HG03558 (cell line): ENCODE measurements around the gene CEP95.

Experiments
- ATAC-seq: cut with Tn5 transposase; IDR thresholded peaks from one replicate; pipeline ENCODE4 v1.9.1; 2021; ENCODE audit warnings: moderate number of reproducible peaks; ENCODE audit not compliant: unreplicated experiment; ENCODE audit errors: extremely low read depth

The CEP95 gene

GRCh38 chr17:64507413-64507782 lies 621 bp downstream of the CEP95 start:
- ATAC-seq, result peak; percentile 11

GRCh38 chr17:64508683-64509082 lies 1.9 kb downstream of the CEP95 start:
- ATAC-seq, result no peak

- ATAC-seq, result no peak
Measured at GRCh38 chr17:64509179-64509578, 2.4 kb downstream of the CEP95 start.

GRCh38 chr17:64515419-64515818 lies 8.6 kb downstream of the CEP95 start:
- no peak for ATAC-seq

- no peak for ATAC-seq
Measured at GRCh38 chr17:64515829-64516228, 9.1 kb downstream of the CEP95 start.

GRCh38 chr17:64519601-64520000 lies 12.8 kb downstream of the CEP95 start:
- no peak for ATAC-seq

DNA sequence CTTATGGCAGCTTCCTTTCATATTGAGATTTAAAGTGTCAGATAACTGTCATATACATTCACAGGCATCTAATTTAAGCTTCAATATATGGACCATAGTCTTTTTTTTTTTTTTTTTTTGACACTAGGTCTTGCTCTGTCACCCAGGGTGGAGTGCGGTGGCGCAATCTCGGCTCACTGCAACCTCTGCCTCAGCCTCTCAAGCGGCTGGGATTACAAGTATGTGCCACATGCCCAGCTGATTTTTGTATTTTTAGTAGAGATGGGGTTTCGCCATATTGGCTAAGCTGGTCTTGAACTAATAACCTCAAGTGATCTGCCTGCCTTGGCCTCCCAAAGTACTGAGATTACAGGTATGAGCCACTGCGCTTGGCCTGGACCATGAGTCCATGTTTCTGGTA lies 13.6 kb downstream of the CEP95 start:
- no peak for ATAC-seq

GRCh38 chr17:64527914-64528313 lies 21.1 kb downstream of the CEP95 start:
- no peak for ATAC-seq

DNA sequence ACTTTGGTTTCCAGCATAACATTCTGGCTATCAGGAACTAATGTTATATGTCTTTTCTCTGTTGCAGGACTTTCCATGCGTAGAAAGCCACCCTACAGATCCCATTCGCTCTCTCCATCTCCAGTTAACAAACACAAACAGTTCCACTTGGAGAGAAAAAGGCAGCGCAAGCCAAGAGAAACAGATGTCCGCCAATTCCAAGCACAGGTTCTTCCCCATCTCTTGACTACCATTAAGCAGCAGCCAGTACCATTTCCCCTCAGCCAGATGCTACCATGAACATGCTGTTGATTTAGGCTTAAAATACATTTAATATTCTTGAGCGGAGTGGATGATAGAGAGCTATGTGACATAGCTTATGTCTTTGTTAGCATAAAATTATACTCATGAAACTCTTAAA lies 22.4 kb downstream of the CEP95 start:
- no peak for ATAC-seq

DNA sequence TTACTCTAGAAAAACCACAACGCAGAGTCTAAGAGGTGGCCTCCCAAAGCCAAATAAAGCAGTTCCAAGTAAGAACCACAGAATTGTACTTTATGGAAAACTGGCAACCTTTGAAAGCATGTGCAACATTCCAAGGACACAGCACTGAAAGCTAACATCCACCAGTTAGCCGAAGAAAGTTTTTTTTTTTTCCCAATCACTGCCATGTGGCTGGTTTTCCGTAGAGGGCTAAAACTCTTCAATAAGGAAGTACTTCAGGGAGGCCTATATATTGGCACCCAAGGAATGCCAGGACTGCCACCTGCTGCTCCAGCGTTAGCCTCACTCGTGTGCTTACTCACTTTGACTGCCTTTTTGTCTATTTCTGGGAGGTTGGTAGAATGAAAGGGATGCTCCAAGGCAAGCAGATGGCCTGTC lies 25.2 kb downstream of the CEP95 start:
- ATAC-seq, result no peak

- no peak for ATAC-seq
Measured at GRCh38 chr17:64532409-64532808, 25.6 kb downstream of the CEP95 start.

DNA sequence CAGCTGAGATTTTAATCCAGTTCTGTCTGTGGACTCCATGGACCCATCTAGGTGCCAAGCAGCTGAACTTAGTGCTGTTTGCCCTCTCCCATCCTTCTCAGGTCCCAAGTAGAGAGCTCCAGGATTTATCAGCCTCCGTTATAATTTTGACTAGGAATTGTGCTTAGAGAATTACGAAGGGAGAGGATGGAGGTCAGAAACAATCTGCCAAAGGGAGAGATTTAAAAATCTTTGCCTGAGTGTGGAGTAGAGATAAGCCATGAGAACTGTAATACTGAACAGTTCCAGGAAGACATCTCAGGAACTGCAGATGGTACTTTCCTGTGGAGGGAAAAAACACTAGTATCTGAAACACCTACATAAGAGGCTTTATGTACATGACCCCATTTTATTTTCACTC lies 27.0 kb downstream of the CEP95 start:
- no peak for ATAC-seq

GRCh38 chr17:64534187-64534586 lies 27.4 kb downstream of the CEP95 start:
- no peak for ATAC-seq

- ATAC-seq, result no peak
Measured at GRCh38 chr17:64535357-64535756, 28.6 kb downstream of the CEP95 start.

GRCh38 chr17:64536913-64537312 lies 30.1 kb downstream of the CEP95 start:
- ATAC-seq, result no peak

DNA sequence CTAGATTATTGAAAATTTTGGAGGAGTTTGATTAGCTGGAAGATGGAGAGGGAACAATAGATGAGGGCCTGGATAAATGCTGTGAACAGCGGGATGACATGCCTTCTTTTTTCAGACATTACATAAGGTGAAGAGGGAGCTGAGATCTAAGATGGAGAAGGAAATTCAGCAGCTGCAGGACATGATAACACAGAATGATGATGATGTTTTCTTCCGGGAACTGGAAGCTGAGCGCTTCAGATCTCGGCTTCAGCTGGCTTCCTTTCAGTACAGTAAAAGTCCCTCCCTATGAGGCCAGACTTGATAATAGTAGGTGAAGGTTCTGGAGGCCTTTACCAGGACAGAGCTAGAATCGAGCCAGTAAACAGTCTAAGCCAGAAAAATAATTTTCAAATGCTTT lies 30.7 kb downstream of the CEP95 start:
- ATAC-seq, result no peak

GRCh38 chr17:64538508-64539130 lies 31.8 kb downstream of the CEP95 start:
- ATAC-seq, result no peak

- no peak for ATAC-seq
Measured at GRCh38 chr17:64540118-64540776, 33.5 kb downstream of the CEP95 start.

DNA sequence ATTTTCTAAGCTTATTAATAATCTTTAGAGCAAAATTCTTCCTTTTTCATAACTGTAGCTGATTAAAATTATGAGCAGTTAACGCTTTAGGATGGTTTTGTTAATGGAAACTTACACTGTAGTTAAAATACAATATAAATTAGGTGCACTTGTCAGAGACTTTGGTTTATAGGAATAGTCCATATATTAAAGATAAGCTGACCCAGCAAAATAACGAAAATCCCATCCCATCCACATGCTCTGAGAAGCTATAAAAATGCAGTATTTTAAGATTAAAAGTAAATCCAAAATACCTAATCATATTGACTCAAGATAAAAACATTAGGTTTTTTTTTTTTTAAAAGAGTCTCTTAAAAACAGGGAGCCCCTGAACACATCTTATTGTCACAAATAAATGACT lies 38.0 kb downstream of the CEP95 start:
- no peak for ATAC-seq

GRCh38 chr17:64546716-64547115 lies 39.9 kb downstream of the CEP95 start:
- no peak for ATAC-seq

- no peak for ATAC-seq
Measured at GRCh38 chr17:64547319-64547718, 40.5 kb downstream of the CEP95 start.

DNA sequence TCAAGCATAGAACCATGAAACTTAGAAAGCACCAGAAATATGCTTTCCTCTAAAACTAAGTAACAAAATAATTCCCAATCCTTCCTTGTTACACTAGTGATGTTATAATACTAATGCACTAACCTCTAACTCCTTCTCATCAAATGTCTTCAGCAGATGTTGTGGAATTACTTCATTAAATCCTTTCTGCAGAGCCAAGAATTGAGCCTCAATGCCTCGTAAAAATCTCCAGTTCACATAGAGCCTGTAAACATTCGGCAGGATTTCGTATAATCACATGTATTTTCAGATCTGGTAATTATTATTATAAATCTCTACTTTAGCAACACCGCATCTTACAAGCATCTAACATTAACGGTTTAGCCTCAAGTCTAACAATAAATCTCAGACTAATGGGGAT lies 44.7 kb downstream of the CEP95 start:
- ATAC-seq, result no peak
